Ovary (tissue), 3 donors: ENCODE data around the gene XYLT1.

Source experiments
- CTCF ChIP-seq, 3 donors: fragments of 450-650 bp in 2 of 3; fragments of 200-600 bp in 1 of 3; IDR thresholded peaks; one replicate each; pipeline versions ENCODE4 v1.5.1 to v1.8.0; 2016 to 2022; ENCODE audit warnings: antibody characterized with exemption in 3 of 3, mild to moderate bottlenecking in 1 of 3
- EP300 ChIP-seq: sonication (generic); formaldehyde crosslinking; IDR thresholded peaks from one replicate; pipeline ENCODE4 v1.6.1; 2017; ENCODE audit warnings: antibody characterized with exemption
- POLR2A ChIP-seq: fragments of 450-650 bp; IDR thresholded peaks from one replicate; pipeline ENCODE4 v1.6.1; 2017; ENCODE audit warnings: antibody characterized with exemption, mild to moderate bottlenecking, moderate library complexity
- donor health status: DM: no; HTN: no; CAD: no.

GRCh38 chr16:17470908-17471718, at the start of gene XYLT1:
- TF ChIP-seq CTCF (IDR thresholded peaks at IDR 0.05) (no peak), POLR2A (no peak), EP300 (no peak)
